ENCODE measurements around the gene STAG1. TPM values are rescaled to one million over a fixed set of nuclear protein-coding genes. Genes with fewer than 3 reads are reported as not detected.

The STAG1 gene
- total and polyA plus RNA-seq, 2 of the 13 experiments (the other 11 are each of a cell fraction or from before 2014, with no cell fraction given): 6.2 to 25.9 TPM

DNA sequence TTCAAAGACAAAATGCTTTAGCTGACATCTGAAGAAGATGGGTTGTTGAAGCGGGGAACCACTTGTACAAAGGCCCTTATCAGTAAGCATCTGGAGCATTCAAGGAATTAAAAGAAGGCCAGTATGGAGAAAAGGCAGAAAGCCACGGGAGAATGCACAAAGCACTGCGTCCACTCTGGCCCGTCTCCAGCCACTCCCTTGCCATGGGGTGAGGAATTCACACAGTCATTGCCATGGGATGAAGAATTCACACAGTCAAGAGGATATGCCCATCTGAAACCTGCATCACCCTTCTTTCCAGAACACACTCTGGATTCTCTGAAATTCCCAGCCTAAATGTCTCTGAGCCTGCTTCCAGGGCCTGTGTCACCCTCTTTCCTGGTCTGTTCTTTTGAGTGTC, 26.7 kb upstream of the STAG1 start:
- 14% methylated on average over 4 of the region's 4 CpGs for WGBS (ENCODE audit: low lambda C conversion rate)
- no peak overlapping the region for H2AFZ ChIP-seq (ENCODE audit: low read length)
- BruUV-seq (replicated peaks): no TSS peak
- no peak overlapping the region for H3K27ac ChIP-seq (ENCODE audit: extremely low read length, insufficient read depth, low read length)
- H3K79me2 ChIP-seq (ENCODE audit: insufficient read depth, low read length): no peaks in the 10 kb centered on the region
- DNase-seq (ENCODE audit: low spot score) (no peak), FAIRE-seq (no peak), ATAC-seq (no peak)
- intact Hi-C loops (cut with micrococcal nuclease; ENCODE audit: unreplicated experiment) (no loop called here), in situ Hi-C loops (cut with HindIII; ENCODE audit: extremely low pct_ligation_motif_present, low pct_unique_long_range_greater_than_20kb) (no loop called here)
- H3K4me2 ChIP-seq (ENCODE audit: low read depth, low read length): no peak overlapping the region
- H3K9ac ChIP-seq (ENCODE audit: insufficient read depth, low read depth, low read length): no peak overlapping the region
- no peaks in the 10 kb centered on the region for H3K4me1 ChIP-seq (ENCODE audit: insufficient read depth, low read length)
- CTCF ChIA-PET (ENCODE audit: low intra/inter-chr PET ratio, low total read pairs): no interaction called here
- H3K27me3 ChIP-seq (ENCODE audit: control insufficient read depth in 1 of 2, insufficient read depth in 2 of 2, low read length in 2 of 2): no peaks in the 10 kb centered on the region
- no peaks in the 10 kb centered on the region for H3K9me3 ChIP-seq (ENCODE audit: low read length)
- H3K36me3 ChIP-seq (replicated peaks in 1 of 2; ENCODE audit: control insufficient read depth in 1 of 2, insufficient read depth in 2 of 2, low read length in 2 of 2): no peaks in the 10 kb centered on the region
- no peaks in the 10 kb centered on the region for H4K20me1 ChIP-seq (ENCODE audit: insufficient read depth, low read length)
- TF ChIP-seq ZNF883 (CRISPR knock-in tag; IDR thresholded peaks at IDR 0.05; ENCODE audit: not compliant biosample characterization) (no peak), PRPF4 (IDR thresholded peaks at IDR 0.05; ENCODE audit: low read depth, low read length, poor library complexity, severe bottlenecking) (no peak), SP4 (CRISPR knock-in tag; IDR thresholded peaks at IDR 0.05) (no peak), ZNF484 (CRISPR knock-in tag; IDR thresholded peaks at IDR 0.05; ENCODE audit: borderline replicate concordance, low read depth) (no peak), NFE2L2 (IDR thresholded peaks at IDR 0.05; ENCODE audit: low read length) (no peak), TARDBP (CRISPR knock-in tag; IDR thresholded peaks at IDR 0.05) (no peak), HCFC1 (IDR thresholded peaks at IDR 0.05; ENCODE audit: low read depth, low read length) (no peak), KDM6A (CRISPR knock-in tag; IDR thresholded peaks at IDR 0.05; ENCODE audit: low read depth) (no peak)
- H3K4me3 ChIP-seq (replicated peaks in 1 of 3; ENCODE audit: insufficient read depth in 1 of 3, low read depth in 2 of 3, low read length in 3 of 3): no peak overlapping the region
- POLR2A ChIA-PET: no interaction called here

DNA sequence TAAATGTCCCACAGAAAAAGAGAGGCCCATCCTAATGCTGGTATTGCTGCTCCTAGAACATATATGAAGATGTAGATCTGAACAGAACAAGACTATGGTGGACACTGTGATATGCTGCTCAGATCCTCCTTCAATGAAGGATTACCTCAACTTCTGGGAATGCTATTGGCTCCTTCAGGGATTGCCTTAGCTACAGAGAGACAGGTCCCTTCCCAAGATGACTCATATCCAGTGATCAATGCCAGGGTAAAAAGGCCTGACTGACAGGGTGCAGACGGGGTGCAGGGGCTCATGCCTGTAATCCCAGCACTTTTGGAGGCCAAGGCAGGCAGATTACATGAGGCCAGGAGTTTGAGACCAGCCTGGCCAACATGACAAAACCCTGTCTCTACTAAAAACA, 20.5 kb upstream of the STAG1 start:
- H3K9me3 ChIP-seq (ENCODE audit: low read length): no peaks in the 10 kb centered on the region
- ChIA-PET POLR2A (no interaction called here), CTCF (ENCODE audit: low intra/inter-chr PET ratio, low total read pairs) (no interaction called here)
- no peak overlapping the region for H3K4me2 ChIP-seq (ENCODE audit: low read depth, low read length)
- BruUV-seq (replicated peaks): no TSS peak
- no peaks in the 10 kb centered on the region for H3K36me3 ChIP-seq (replicated peaks in 1 of 2; ENCODE audit: control insufficient read depth in 1 of 2, insufficient read depth in 2 of 2, low read length in 2 of 2)
- 0% methylated on average over 1 of the region's 1 CpG for WGBS (ENCODE audit: low lambda C conversion rate)
- H3K4me1 ChIP-seq (ENCODE audit: insufficient read depth, low read length): no peaks in the 10 kb centered on the region
- H3K27me3 ChIP-seq (ENCODE audit: control insufficient read depth in 1 of 2, insufficient read depth in 2 of 2, low read length in 2 of 2): no peaks in the 10 kb centered on the region; a peak in 1 of 5 replicates
- FAIRE-seq (no peak), DNase-seq (ENCODE audit: low spot score) (no peak), ATAC-seq (no peak)
- no peak overlapping the region for H3K27ac ChIP-seq (ENCODE audit: extremely low read length, insufficient read depth, low read length)
- H2AFZ ChIP-seq (ENCODE audit: low read length): no peak overlapping the region
- in situ Hi-C loops (cut with HindIII; ENCODE audit: extremely low pct_ligation_motif_present, low pct_unique_long_range_greater_than_20kb) (no loop called here), intact Hi-C loops (cut with micrococcal nuclease; ENCODE audit: unreplicated experiment) (no loop called here)
- no peak overlapping the region for H3K4me3 ChIP-seq (replicated peaks in 1 of 3; ENCODE audit: insufficient read depth in 1 of 3, low read depth in 2 of 3, low read length in 3 of 3)
- H4K20me1 ChIP-seq (ENCODE audit: insufficient read depth, low read length): no peaks in the 10 kb centered on the region
- peak; percentile 27; the same call in 1 of the 2 replicates for TF ChIP-seq FOSL2 (CRISPR knock-in tag; IDR thresholded peaks at IDR 0.05)
- TF ChIP-seq, protein P1, sequence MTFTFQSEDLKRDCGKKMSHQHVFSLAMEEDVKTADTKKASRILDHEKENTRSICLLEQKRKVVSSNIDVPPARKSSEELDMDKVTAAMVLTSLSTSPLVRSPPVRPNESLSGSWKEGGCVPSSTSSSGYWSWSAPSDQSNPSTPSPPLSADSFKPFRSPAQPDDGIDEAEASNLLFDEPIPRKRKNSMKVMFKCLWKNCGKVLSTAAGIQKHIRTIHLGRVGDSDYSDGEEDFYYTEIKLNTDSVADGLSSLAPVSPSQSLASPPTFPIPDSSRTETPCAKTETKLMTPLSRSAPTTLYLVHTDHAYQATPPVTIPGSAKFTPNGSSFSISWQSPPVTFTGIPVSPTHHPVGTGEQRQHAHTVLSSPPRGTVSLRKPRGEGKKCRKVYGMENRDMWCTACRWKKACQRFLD (CRISPR knock-in tag; IDR thresholded peaks at IDR 0.05; ENCODE audit: borderline replicate concordance): no peak
- H3K9ac ChIP-seq (ENCODE audit: insufficient read depth, low read depth, low read length): no peak overlapping the region
- H3K79me2 ChIP-seq (ENCODE audit: insufficient read depth, low read length): no peaks in the 10 kb centered on the region

Data from HepG2 (cell line).